Ureter (tissue), 1 donor: ENCODE measurements around the gene WIF1. TPM values are rescaled to one million over a fixed set of nuclear protein-coding genes. Genes with fewer than 3 reads are reported as not detected.

Experiments used
- DNase-seq: peaks from one replicate; pipeline ENCODE4 v3.0.0-alpha.2; 2020; ENCODE audit warnings: low spot score
- total RNA-seq: library from RNA; stranded (reverse); gene quantifications from one replicate; pipeline ENCODE4 v1.2.4, GENCODE V29; 2023
- donor health status: DM: yes; HTN: yes; CAD: no.

Gene WIF1
- total RNA-seq, 1 donor from 2014 or later = 0.29 TPM

GRCh38 chr12:65022960-65023359 lies 98.1 kb downstream of the WIF1 start:
- no peak for DNase-seq

DNA sequence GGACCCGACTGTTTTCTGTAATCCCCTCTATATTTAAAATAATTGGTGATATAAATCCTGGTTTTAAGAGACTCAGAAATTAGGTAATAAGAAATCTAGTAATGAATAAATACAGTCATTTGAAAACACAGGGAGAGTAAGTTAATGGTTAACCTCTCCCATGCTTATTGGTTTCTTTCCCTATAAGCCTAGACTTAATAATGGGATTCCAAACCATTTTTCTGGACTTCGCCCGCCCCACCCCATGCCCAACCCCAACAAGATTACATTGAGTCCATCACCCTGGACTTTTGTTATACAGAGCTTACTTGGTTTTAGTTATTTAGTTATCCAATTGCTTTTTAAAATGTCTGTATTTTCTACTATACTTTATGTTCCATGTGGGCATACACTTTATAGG lies 98.7 kb downstream of the WIF1 start:
- no peak for DNase-seq

DNA sequence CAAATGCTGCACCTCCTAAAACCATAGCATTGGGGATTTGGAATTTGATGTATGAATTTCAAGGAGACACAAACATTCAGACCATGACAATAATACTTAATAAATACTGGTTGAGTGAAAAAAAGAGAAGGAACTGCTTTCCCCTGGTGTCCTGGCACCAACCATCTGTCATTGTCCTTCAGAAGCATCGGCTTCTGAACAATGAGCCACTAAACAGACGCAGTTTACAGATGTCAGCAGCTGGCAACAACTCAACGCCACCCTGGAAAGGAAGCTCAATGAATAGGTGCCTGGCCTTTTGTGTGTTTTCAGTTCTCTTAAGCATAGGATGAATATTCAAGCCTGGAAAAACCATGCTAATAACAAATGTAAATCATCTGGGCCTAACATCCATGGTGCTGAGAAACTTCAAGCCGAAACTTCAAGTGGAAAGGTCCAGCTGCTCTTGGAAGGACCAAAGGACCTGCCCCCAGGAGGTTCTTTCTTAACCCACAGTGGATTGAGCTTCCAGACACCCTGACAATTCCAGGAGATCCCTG lies 101.3 kb downstream of the WIF1 start:
- no peak for DNase-seq

GRCh38 chr12:65016881-65017650 lies 104.0 kb downstream of the WIF1 start:
- no peak for DNase-seq

DNA sequence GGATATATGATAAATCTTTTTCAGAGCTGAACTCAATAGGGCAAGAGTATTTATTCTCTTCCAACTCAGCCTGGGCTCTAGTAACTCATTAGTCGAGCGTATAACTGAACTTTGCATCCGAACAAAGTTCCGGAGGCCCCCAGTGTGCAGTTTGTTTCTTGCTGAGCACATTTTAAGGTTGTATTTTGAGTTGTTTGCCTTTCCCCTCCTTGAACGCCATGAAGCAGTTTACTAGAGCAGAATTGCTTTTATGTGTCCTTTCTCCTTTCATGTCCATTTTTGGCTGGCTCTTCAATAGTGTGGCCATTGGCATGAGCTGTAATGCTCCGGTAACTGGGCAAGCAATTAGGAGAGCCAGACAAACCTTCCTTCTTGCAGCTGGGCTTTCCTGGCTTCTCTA lies 105.3 kb downstream of the WIF1 start:
- no peak for DNase-seq

GRCh38 chr12:65014504-65015271 lies 106.4 kb downstream of the WIF1 start:
- no peak for DNase-seq

DNA sequence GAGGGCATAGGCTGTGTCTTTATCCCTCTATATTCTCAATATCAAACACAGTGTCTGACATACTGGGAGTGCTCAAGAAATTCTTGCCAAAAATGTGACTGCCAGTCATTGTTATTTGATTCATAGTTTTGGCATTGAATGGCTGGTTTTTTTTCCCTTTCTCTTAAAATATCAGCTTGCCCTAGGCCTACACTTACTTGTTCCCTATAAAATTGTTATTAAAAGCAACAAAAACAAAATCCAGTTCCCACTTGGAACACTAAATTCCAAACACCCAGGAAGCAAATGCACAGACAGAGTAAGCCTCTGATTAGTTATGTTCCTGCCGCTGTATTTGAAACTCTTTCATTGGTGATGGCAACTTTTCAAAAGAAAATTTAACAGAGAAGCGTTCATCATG lies 110.7 kb downstream of the WIF1 start:
- no peak for DNase-seq

DNA sequence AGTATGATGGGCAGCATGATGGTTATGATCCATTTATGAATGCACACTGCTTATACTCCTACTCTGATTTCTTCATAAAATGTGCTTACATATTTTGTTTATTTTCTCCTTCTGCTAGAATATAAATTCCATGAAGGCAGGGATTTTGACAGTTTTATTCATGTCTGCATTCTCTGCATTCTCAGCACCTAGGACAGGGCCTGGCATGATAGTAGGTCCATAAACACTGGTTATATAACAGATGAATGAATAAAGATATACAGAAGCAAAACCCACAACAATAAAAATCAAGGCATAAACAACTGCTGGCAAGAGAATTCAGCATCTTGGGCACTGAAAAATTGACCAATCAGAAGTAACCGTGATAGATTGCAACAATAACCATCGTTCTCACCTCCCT lies 115.4 kb downstream of the WIF1 start:
- DNase-seq = no peak

DNA sequence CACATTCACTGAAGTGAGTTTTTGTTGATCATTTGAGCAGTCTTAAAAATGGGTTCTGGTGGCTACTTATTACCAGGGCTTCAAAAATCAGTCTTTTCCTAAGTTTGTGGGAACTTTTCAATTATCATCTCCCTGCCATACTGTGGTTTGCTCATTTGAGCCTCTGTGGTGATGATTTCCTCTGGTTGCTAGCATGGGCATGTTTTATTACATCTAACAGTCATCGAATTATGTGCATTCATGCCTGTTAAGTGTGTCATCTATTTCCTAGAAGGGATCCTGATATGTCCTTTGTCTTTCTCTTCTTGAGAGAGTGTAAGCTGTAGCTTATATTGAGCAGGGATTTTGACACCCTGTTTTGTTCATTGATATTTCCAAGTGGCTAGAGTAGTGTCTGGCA lies 116.8 kb downstream of the WIF1 start:
- DNase-seq = no peak

Other genes with a start within 250 kb of the WIF1 start
- gene LEMD3, start 48.3 kb upstream of the WIF1 start, total RNA-seq = 27.5 TPM
- gene MSRB3, start 157.4 kb upstream of the WIF1 start, total RNA-seq = 66.5 TPM